Thyroid gland (tissue), 4 donors: ENCODE data around the gene ZNF385B.

ENCODE experiments used
- POLR2A ChIP-seq, 2 donors: fragments of 450-650 bp; IDR thresholded peaks; one replicate each; pipeline ENCODE4 v1.6.1; 2017; ENCODE audit warnings: antibody characterized with exemption in 2 of 2, mild to moderate bottlenecking in 2 of 2, moderate library complexity in 1 of 2
- TF ChIP-seq, protein P1 (sequence below), 6 experiments: fragments of 200-600 bp in 3 of 6; fragments of 450-650 bp in 3 of 6; sonication (generic) in 3 of 6; IDR thresholded peaks; one replicate each; pipeline ENCODE4 v1.5.1; 2016 to 2019; ENCODE audit warnings: antibody characterized with exemption in 6 of 6, mild to moderate bottlenecking in 2 of 6, inconsistent platforms in 1 of 6, moderate library complexity in 1 of 6

- TF ChIP-seq, protein P1, sequence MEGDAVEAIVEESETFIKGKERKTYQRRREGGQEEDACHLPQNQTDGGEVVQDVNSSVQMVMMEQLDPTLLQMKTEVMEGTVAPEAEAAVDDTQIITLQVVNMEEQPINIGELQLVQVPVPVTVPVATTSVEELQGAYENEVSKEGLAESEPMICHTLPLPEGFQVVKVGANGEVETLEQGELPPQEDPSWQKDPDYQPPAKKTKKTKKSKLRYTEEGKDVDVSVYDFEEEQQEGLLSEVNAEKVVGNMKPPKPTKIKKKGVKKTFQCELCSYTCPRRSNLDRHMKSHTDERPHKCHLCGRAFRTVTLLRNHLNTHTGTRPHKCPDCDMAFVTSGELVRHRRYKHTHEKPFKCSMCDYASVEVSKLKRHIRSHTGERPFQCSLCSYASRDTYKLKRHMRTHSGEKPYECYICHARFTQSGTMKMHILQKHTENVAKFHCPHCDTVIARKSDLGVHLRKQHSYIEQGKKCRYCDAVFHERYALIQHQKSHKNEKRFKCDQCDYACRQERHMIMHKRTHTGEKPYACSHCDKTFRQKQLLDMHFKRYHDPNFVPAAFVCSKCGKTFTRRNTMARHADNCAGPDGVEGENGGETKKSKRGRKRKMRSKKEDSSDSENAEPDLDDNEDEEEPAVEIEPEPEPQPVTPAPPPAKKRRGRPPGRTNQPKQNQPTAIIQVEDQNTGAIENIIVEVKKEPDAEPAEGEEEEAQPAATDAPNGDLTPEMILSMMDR (IDR thresholded peaks at IDR 0.05) = no peak
- TF ChIP-seq POLR2A (IDR thresholded peaks at IDR 0.05) = no peak
These were observed 248.1 kb downstream of the ZNF385B start for GRCh38 chr2:179613299-179613651.
